ENCODE measurements around the gene PARD3. TPM values are rescaled to one million over a fixed set of nuclear protein-coding genes. Genes with fewer than 3 reads are reported as not detected.

Gene PARD3
- total RNA-seq, 1 donor from 2014 or later = 27.7 TPM

DNA sequence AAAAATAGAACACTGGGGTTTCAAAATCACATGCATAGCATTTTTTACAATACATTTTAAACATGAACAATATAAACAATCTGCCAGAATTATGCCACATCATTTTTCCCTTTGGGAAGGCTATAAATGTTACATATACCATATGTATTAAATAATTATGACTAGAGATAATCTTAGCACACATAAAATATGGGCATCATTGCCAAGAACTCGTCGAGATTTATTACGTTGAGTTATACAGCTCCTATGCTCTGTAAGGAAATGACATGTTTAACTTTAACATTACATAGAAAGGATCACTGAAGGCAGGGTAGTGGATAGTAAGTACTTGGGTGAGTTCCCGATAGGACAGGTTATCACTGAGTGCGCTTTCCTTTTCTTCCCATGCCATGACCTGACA lies 267.8 kb downstream of the PARD3 start:
- no peak for DNase-seq (ENCODE audit: low spot score)

- no peak for DNase-seq (ENCODE audit: low spot score)
These were observed 270.7 kb downstream of the PARD3 start for GRCh38 chr10:34544400-34544799.

- DNase-seq (ENCODE audit: low spot score) = no peak
These were observed 271.4 kb downstream of the PARD3 start for GRCh38 chr10:34543716-34544115.

DNA sequence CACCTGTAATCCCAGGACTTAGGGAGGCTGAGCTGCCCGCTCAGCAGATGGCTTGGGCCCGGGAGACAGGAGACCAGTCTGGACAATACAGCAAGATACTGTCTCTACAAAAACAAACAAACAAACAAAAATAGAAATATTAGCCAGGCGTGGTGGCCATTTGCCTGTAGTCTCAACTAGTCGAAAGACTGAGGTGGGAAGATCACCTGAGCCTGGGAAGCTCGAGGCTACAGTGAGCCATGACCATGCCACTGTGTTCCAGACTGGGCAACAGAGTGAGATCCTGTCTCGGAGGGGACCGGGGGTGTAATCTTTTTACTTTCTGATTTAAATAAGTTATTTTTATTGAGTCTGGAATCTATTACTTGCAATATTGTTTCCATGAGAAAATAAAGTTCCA lies 274.6 kb downstream of the PARD3 start:
- no peak for DNase-seq (ENCODE audit: low spot score)

- no peak for DNase-seq (ENCODE audit: low spot score)
These were observed 275.4 kb downstream of the PARD3 start for GRCh38 chr10:34539533-34540315.

DNA sequence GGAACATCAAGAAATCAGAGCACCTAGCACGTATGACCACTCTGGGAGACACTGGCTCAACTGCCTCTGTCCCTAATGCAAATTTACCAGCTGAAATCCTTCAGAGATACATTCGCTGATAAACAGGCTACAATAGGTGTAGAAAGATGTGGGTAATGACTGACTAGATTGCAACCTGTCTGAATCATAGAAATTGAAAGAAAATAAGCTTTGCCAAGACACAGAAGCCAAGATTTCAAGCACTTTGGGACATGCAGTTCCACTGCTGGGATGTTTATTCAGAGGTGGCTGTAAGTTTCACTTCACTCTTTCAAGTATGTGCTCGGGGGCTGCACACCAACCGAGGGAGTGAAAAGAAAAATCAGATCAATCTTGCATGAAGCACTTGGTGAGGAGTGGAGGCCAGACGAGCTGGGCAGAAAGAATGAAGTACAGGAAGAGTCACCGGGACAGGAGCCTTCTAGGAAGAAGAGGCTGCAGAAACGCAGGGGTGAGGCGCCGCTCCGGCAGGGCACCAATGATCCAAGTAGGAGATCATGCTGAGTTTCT lies 276.7 kb downstream of the PARD3 start:
- DNase-seq (ENCODE audit: low spot score) = no peak

- no peak for DNase-seq (ENCODE audit: low spot score)
These were observed 277.4 kb downstream of the PARD3 start for GRCh38 chr10:34537629-34538231.

- DNase-seq (ENCODE audit: low spot score) = no peak
These were observed 279.2 kb downstream of the PARD3 start for GRCh38 chr10:34535872-34536271.

GRCh38 chr10:34530778-34531177 lies 284.3 kb downstream of the PARD3 start:
- no peak for DNase-seq (ENCODE audit: low spot score)

DNA sequence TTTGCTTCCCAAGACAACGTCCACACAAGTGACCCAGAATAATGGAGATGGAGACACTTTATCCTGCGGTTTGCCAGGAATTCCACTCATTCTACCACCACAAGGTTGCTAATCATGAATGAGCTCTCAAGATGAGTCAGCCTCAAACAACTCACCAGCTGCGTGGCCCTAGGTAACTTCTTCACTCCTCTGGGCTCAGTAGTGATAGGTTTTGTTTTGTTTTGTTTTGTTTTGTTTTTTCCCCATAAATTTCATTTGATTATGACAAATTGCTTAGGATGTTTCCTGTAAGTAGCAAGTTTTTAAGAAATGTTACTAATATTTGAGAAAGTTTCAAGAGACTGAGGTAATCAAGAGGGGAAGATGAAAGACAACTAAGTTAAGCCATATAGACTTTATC lies 286.8 kb downstream of the PARD3 start:
- no peak for DNase-seq (ENCODE audit: low spot score)

DNA sequence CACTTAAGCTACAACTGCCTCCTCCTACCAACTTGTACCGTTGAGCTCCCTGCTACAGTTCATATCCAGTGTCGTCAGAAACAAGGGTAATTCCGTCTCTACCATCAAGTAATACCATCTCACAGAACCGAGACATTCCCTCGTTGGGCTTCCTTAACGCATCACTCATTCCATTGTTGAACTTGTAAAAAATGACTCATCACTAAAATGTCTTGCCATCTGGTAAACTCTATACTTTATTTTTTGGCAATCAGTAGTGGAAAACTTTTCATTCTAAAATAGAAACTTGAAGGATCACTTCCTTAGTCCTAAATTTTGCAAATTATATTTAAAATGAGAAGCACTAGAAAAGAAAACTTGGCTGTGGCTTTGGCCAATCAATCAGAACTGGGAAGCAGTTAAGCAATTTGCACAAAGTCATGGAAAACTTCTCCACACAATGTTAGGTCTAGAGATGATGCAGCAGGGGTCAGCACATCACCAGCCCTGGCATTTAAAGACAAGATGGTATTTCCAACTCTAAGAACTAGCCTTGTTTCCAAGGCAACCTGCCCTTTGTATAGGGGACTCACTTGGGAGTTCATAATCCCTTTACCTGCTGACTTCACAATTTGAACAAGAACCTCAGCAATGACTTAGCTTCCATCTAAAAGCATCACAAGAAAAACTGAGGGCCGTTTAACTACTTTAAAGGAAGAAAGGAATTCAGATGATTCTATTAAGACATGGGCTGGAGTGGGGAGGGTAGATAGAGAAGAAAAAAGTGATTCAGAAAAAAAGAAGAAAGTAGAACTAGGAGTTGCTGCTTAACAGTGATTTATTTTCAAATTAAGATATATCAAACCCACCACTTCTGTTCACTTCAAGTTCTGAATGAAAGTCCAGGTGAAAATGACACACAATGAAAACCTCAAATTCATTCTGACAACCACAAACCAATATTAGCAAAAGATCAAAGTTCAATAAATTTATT lies 288.1 kb downstream of the PARD3 start:
- no peak for DNase-seq (ENCODE audit: low spot score)

DNA sequence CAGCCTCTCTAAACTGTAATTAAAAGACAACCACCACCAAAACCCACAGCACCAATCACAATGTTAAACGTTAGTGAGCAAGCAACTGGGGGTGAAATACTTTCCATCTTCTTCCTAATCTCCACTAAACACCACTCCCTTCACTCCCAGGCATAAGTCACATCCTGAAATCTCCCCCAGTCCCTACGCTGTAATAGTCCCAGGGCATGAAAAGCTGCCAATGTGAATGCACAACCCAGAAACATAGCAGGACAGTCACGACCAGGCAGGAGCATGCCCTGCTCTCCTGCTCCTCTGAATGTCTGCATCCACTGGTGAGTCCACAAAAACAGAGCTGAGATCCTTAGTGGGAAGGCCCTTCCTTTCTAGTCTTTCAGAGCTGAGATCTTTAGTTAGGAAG lies 288.9 kb downstream of the PARD3 start:
- no peak for DNase-seq (ENCODE audit: low spot score)

GRCh38 chr10:34524369-34525091 lies 290.6 kb downstream of the PARD3 start:
- no peak for DNase-seq (ENCODE audit: low spot score)

DNA sequence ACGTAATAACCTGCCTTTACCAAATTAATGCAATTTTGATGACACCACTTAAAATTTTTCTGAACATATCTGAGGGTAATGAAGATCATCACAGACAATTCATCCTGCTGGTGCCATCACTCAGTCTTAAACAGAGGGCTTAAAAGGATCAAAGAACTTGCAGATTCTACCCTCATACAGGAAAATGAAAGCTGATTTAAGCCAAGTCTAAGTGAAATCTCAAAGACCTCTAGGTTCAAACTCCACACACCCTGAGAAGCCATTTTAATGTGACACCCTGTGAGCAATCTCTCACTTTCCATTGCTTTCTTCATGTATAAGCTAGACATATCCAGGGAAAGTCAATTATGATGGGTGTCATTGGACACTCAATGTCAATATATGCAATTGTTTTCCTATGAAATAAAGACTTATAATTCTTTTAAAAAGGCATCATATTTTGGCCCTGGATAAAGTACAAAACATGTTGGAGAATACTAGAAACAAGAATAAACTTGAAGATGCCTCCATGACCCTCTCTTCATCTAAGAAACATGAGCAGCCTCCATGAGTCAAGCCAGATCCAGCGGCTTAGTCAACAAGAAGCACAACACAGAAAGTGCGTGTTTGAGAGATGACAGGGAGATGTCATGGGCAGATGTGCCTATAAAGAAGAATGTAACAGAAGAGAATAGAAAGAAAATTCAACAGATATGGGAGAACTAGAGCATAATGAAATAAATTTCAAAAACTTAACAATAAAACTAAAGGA lies 291.9 kb downstream of the PARD3 start:
- no peak for DNase-seq (ENCODE audit: low spot score)

GRCh38 chr10:34522546-34522945 lies 292.6 kb downstream of the PARD3 start:
- no peak for DNase-seq (ENCODE audit: low spot score)

DNA sequence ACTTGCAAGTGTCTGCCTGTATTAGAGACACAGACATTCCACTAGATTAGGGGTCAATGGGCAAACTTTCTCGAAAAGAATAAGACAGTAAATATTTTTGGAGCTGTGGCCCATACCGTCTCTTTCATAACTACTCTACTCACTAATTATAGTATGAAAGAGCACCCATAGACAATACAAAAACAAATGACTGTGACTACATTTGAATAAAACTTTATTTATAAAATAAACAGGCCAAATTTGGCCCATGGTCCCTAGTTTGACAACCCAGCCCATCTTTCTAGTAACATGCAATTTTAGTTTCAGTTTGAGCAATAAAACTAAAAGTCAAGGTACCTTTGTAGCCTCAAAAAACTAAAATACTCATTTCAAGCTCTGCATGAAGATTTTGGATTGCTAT lies 294.6 kb downstream of the PARD3 start:
- DNase-seq (ENCODE audit: low spot score) = no peak

- no peak for DNase-seq (ENCODE audit: low spot score)
These were observed 295.0 kb downstream of the PARD3 start for GRCh38 chr10:34520084-34520483.

DNA sequence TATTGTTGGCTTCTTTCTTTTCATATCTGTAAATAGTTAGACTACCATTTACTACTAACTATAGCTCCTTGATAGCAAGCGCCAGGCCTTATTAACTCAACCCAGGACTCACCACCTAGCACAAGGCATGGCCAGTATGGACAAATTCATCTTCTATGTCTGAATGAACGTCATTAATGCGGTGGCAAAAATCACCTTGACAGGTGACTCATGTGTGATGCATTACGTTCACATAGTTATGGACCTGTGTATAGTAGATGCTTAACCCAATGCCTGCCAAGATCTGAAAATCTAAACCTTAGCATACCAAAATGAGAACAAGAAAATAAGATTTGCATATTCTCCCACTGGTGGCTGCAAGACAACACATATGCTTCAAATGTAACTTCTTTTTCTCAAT lies 300.8 kb downstream of the PARD3 start:
- no peak for DNase-seq (ENCODE audit: low spot score)

DNA sequence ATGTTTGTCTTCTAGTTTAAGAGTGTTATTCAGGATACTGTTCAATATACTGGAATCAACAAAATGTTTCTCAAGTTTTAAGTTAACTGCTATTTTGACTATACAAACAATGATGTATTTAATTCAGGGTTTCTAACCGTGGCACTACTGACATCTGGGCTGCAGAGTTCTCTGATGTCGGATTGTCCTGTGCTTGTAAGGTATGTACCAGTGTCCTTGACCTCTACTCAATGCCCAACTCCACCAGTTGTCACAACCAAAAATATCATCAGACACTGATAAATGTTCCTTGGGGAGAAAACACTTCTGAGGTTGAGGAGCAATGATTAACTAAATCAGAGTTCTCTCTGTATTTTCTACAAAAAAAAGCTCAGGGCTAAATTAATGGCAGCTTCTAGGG lies 301.5 kb downstream of the PARD3 start:
- DNase-seq (ENCODE audit: low spot score) = no peak

DNA sequence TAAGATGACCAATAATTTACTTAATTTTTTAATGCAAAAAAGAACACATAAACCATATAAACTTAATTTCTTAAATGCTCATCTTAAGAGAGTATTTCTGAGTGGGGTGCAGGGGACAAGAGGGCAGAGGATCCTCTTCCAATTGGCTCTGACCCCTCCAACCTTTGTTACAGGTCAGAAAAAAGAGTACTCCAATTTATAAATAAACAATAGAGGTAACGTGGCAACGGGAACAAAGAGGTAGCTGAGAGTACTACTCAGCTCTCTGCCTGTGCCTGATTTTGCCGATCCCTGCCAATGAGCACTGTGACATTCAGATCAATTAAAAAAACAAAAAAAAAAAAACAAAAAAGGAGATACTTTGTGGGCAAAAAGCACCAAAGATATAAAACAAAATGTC lies 307.9 kb downstream of the PARD3 start:
- no peak for DNase-seq (ENCODE audit: low spot score)

Measured in mesenteric fat pad (tissue), 1 donor.